Measurements from ENCODE around the gene NPTX1.

Gene NPTX1

DNA sequence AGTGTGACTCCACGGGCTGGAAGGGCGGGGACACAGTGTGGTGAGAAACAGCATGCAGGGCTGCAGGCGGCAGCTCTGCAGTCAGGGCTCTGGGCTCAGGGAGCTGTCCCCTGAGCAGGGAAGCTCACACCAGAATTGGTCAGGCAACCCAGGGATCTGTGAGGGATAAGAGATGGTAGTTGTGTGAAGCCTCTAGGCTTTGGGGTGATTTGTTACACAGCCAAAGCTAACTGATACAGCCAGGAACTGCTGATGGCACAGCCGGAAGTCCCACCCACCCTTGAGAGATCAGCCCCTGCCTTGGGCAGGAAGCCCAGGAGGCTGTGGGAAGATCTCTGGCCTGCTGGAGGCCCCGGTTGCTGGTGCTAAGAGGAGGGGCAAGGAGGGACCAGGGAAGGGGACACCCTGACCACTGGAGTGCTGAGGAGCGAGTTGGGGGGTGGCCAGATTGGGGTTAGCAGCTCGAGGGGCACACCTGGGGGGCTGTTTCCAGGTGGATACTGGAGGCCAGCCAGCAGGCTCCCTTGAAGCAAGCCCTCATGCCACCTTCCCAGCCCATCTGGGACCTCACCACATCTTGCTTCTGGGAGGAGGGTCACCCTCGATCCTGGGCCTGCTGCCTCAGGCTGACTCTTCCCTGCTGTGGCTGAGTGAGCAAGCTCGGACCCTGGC lies 25.2 kb downstream of the NPTX1 start:
- Histone ChIP-seq H3K27ac (ENCODE audit: low read depth, low read length) (peak overlapping the region; percentile 70), H3K4me3 (ENCODE audit: low read length) (no peak overlapping the region), H3K9ac (ENCODE audit: low read length) (no peak overlapping the region), H3K4me1 (ENCODE audit: control insufficient read depth, insufficient read depth, low read length) (peaks cover 16% of the 10 kb centered on the region), H3K36me3 (ENCODE audit: control insufficient read depth, insufficient read depth, low read length) (no peaks in the 10 kb centered on the region), H3K27me3 (ENCODE audit: control insufficient read depth, insufficient read depth, low read length) (no peaks in the 10 kb centered on the region)

GRCh38 chr17:80449930-80450576 lies 26.4 kb downstream of the NPTX1 start:
- H3K4me3 ChIP-seq (ENCODE audit: low read length): no peak overlapping the region
- H3K27me3 ChIP-seq (ENCODE audit: control insufficient read depth, insufficient read depth, low read length): no peaks in the 10 kb centered on the region
- peak overlapping the region; percentile 70 for H3K27ac ChIP-seq (ENCODE audit: low read depth, low read length)
- no peaks in the 10 kb centered on the region for H3K36me3 ChIP-seq (ENCODE audit: control insufficient read depth, insufficient read depth, low read length)
- no peak overlapping the region for H3K9ac ChIP-seq (ENCODE audit: low read length)
- peaks cover 7% of the 10 kb centered on the region for H3K4me1 ChIP-seq (ENCODE audit: control insufficient read depth, insufficient read depth, low read length)

DNA sequence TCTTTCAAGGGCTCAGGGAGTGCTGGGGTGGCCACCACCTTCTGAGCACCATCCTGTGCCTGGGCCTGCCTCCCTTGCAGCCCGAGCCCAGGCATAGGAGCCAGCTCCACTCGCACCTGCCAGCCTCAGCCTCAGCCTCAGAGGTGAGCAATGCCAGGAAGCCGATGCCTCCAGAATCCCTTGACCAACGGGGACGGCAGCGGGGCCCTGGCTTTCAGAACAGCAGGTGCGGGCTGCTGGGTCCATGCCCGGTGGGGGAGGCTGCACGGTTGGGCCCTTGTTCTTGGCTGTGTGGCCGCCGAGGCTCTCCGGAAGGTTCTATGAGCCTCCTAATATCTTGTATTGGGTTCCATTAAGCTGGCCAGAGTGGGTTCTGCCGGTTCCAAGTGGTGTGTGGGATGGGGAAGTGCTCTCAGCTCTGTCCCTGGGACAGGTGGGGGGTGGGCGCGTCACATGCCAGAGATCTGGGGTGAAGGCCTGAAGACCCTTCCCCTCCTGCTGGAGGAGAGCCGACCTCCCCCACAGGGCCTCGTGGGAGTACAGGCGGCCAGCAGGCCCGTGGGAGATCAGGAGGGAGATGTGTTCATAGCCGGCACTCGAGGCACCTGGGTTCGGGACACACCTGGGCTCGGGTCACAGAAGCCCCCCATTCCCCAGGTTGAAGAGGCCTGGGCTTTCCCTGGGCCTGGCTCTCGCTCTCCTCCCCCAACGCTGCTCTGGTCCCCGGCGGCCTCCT lies 27.0 kb downstream of the NPTX1 start:
- H3K36me3 ChIP-seq (ENCODE audit: control insufficient read depth, insufficient read depth, low read length): no peaks in the 10 kb centered on the region
- H3K27me3 ChIP-seq (ENCODE audit: control insufficient read depth, insufficient read depth, low read length): no peaks in the 10 kb centered on the region
- no peak overlapping the region for H3K4me3 ChIP-seq (ENCODE audit: low read length)
- no peak overlapping the region for H3K9ac ChIP-seq (ENCODE audit: low read length)
- peak overlapping the region; percentile 70 for H3K27ac ChIP-seq (ENCODE audit: low read depth, low read length)
- peaks cover 7% of the 10 kb centered on the region for H3K4me1 ChIP-seq (ENCODE audit: control insufficient read depth, insufficient read depth, low read length)

DNA sequence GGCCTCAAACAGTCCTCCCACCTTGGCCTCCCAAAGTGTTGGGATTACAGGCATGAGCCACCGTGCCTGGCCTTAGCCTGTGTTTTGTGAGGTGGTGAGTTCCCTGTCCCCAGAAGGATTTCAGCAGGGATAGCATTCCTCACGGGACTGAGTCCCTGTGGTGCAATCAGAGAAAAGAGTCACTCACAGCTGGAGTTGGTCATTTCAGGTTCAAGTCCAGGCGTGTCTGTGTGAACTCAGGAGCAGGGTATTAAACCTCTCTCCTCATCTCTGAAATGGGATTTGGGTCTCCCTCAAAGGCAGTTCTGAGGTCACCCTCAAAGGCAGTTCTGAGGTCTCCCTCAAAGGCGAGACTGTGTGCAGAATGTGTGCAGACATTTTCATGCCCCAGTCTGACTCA lies 28.6 kb downstream of the NPTX1 start:
- H3K4me1 ChIP-seq (ENCODE audit: control insufficient read depth, insufficient read depth, low read length): peaks cover 7% of the 10 kb centered on the region
- no peak overlapping the region for H3K27ac ChIP-seq (ENCODE audit: low read depth, low read length)
- H3K27me3 ChIP-seq (ENCODE audit: control insufficient read depth, insufficient read depth, low read length): no peaks in the 10 kb centered on the region

DNA sequence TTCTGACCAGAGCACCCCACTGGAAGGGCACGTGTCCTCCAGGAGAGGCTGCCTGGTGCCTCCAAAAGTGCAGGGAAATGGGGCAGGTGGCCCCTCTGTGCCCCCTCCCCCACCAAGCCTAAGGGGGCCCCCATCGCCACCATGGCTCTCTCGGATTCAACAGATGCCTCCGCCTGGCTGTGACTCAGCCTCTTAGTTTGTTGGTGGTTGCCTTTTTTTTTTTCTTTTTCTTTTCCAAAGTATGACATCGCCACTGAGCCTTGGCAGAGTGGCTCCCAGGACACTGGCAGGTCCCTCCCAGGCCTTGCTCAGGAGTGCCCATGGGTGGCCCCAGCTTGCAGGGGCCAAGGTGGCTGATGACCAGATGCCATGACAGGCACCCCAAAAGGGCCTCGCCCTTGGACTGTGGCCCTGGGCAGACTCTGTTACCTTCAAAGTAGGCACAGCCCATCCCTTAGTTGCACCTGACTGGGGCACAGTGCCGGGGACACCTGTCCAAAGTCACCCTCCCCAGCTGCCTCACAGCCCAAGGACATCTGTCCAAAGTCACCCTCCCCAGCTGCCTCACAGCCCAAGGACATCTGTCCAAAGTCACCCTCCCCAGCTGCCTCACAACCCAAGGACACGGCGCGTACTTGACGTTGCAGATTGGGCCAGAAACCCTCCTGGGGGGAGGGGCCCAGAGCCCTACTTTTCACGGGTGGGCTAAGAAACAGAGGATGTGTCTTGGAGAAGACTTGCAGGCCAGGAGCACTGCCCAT lies 29.6 kb downstream of the NPTX1 start:
- H3K36me3 ChIP-seq (ENCODE audit: control insufficient read depth, insufficient read depth, low read length): no peaks in the 10 kb centered on the region
- H3K4me3 ChIP-seq (ENCODE audit: low read length): no peak overlapping the region
- H3K27me3 ChIP-seq (ENCODE audit: control insufficient read depth, insufficient read depth, low read length): no peaks in the 10 kb centered on the region
- no peak overlapping the region for H3K9ac ChIP-seq (ENCODE audit: low read length)
- peaks cover 7% of the 10 kb centered on the region for H3K4me1 ChIP-seq (ENCODE audit: control insufficient read depth, insufficient read depth, low read length)
- H3K27ac ChIP-seq (ENCODE audit: low read depth, low read length): no peak overlapping the region

More for the DNA sequence above, 28.6 kb downstream of the NPTX1 start:
- Histone ChIP-seq H3K36me3 (ENCODE audit: control insufficient read depth, insufficient read depth, low read length) (no peaks in the 10 kb centered on the region), H3K9ac (ENCODE audit: low read length) (no peak overlapping the region), H3K4me3 (ENCODE audit: low read length) (no peak overlapping the region)

DNA sequence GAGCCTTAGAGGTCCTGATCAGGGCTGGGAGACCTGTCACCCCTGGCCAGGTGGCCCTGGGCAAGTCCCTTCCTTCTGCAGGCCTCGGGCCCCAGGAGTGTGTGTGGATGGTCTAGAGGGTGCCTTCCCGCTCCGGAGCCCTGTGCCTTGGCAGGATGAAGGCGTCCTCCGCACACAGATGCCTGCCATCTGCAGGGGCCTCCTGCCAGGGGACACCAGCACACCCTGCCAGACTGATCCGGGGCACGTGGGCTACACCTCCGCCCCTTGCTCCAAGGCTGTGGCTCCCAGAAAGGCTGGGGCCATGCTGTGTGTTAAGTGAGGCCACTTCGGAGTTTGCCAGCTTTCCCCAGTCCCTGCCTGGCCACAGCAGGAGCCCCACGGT lies 30.7 kb downstream of the NPTX1 start:
- Histone ChIP-seq H3K36me3 (ENCODE audit: control insufficient read depth, insufficient read depth, low read length) (no peaks in the 10 kb centered on the region), H3K27me3 (ENCODE audit: control insufficient read depth, insufficient read depth, low read length) (no peaks in the 10 kb centered on the region), H3K4me3 (ENCODE audit: low read length) (no peak overlapping the region), H3K9ac (ENCODE audit: low read length) (no peak overlapping the region), H3K4me1 (ENCODE audit: control insufficient read depth, insufficient read depth, low read length) (peaks cover 4% of the 10 kb centered on the region), H3K27ac (ENCODE audit: low read depth, low read length) (no peak overlapping the region)

DNA sequence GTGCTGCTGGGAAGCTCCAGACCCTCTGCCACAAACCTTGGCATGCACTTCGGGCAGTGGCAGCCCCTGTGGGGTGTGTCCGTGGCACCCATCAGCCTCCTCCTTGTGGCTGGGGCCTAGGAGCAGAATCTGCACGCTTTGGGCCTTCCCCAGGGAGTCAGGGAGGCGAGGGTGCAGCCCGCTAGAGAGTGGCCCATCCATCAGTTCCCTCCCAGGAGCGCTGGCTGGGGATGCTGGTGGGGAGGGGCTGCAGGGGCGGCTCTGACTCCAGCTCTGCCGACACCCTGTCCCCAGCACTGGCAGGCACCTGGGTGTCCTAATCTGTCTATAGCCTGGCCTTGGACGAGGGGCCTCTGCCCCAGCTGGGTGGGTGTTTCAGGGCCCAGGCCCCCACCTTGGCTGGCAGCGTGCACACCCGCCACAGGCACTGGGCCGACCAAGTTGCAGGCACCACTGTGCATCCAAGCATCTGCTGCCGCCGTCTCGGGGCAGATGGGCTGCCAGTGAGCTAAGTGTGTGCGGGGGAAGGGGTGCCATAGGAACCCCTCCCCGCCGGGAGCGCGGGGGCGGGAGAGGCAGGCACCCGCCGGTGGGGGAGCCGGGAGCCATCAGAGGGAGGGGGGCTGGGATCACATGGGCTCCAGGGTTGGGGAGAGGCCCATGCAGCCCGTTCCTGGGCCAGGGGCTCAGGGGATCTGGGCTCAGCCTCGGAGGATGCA lies 31.2 kb downstream of the NPTX1 start:
- no peak overlapping the region for H3K27ac ChIP-seq (ENCODE audit: low read depth, low read length)
- no peaks in the 10 kb centered on the region for H3K36me3 ChIP-seq (ENCODE audit: control insufficient read depth, insufficient read depth, low read length)
- H3K27me3 ChIP-seq (ENCODE audit: control insufficient read depth, insufficient read depth, low read length): no peaks in the 10 kb centered on the region
- no peaks in the 10 kb centered on the region for H3K4me1 ChIP-seq (ENCODE audit: control insufficient read depth, insufficient read depth, low read length)
- no peak overlapping the region for H3K9ac ChIP-seq (ENCODE audit: low read length)
- no peak overlapping the region for H3K4me3 ChIP-seq (ENCODE audit: low read length)

GRCh38 chr17:80444644-80444979 lies 31.8 kb downstream of the NPTX1 start:
- Histone ChIP-seq H3K4me1 (ENCODE audit: control insufficient read depth, insufficient read depth, low read length) (no peaks in the 10 kb centered on the region), H3K4me3 (ENCODE audit: low read length) (no peak overlapping the region), H3K27me3 (ENCODE audit: control insufficient read depth, insufficient read depth, low read length) (no peaks in the 10 kb centered on the region), H3K36me3 (ENCODE audit: control insufficient read depth, insufficient read depth, low read length) (no peaks in the 10 kb centered on the region), H3K9ac (ENCODE audit: low read length) (no peak overlapping the region), H3K27ac (ENCODE audit: low read depth, low read length) (no peak overlapping the region)

GRCh38 chr17:80443916-80444643 lies 32.3 kb downstream of the NPTX1 start:
- Histone ChIP-seq H3K9ac (ENCODE audit: low read length) (no peak overlapping the region), H3K27ac (ENCODE audit: low read depth, low read length) (no peak overlapping the region), H3K4me3 (ENCODE audit: low read length) (no peak overlapping the region), H3K27me3 (ENCODE audit: control insufficient read depth, insufficient read depth, low read length) (no peaks in the 10 kb centered on the region), H3K4me1 (ENCODE audit: control insufficient read depth, insufficient read depth, low read length) (no peaks in the 10 kb centered on the region), H3K36me3 (ENCODE audit: control insufficient read depth, insufficient read depth, low read length) (no peaks in the 10 kb centered on the region)

DNA sequence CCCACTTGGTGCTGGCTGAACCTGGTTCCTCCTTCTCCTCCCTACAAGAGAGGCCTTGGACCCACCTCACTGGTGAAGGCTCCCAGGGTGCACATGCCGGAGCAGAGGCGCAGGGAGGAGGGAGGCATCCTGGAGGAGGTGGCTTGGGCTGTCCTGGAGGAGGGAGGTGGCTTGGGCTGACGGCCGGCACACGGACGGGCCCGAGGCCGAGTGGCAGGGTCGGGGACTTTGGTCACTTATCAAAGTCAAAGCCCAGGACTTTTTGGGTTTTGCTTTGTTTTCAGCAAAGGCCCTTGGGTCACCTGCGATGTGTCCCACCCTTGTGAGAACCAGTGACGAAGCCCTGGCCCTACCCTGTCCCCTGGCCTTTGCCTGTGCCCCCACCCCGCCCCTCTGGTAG lies 32.9 kb downstream of the NPTX1 start:
- H3K27me3 ChIP-seq (ENCODE audit: control insufficient read depth, insufficient read depth, low read length): no peaks in the 10 kb centered on the region
- H3K4me3 ChIP-seq (ENCODE audit: low read length): no peak overlapping the region
- no peak overlapping the region for H3K27ac ChIP-seq (ENCODE audit: low read depth, low read length)
- no peaks in the 10 kb centered on the region for H3K4me1 ChIP-seq (ENCODE audit: control insufficient read depth, insufficient read depth, low read length)
- no peak overlapping the region for H3K9ac ChIP-seq (ENCODE audit: low read length)
- no peaks in the 10 kb centered on the region for H3K36me3 ChIP-seq (ENCODE audit: control insufficient read depth, insufficient read depth, low read length)

DNA sequence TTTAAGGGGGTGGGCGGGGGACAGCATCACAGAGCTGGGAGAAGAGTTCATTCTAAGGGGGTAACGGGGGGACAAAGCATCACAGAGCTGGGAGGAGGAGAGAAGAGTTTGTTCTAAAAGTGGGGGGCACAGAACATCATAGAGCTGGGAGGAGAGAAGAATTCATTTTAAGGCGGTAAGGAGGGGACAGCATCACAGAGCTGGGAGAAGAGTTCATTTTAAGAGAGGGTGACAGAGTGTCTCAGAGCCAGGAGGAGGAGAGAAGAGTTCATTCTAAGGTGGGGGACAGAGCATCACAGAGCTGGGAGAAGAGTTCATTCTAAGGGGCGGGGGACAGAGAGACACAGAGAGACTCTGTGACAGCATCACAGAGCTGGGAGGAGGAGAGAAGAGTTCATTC lies 33.6 kb downstream of the NPTX1 start:
- no peak overlapping the region for H3K9ac ChIP-seq (ENCODE audit: low read length)
- no peaks in the 10 kb centered on the region for H3K27me3 ChIP-seq (ENCODE audit: control insufficient read depth, insufficient read depth, low read length)
- H3K4me3 ChIP-seq (ENCODE audit: low read length): no peak overlapping the region
- no peaks in the 10 kb centered on the region for H3K4me1 ChIP-seq (ENCODE audit: control insufficient read depth, insufficient read depth, low read length)
- no peak overlapping the region for H3K27ac ChIP-seq (ENCODE audit: low read depth, low read length)
- H3K36me3 ChIP-seq (ENCODE audit: control insufficient read depth, insufficient read depth, low read length): no peaks in the 10 kb centered on the region

All from rectal smooth muscle tissue (tissue), 1 donor.